ENCODE measurements around the gene NUP42.

NUP42 gene

DNA sequence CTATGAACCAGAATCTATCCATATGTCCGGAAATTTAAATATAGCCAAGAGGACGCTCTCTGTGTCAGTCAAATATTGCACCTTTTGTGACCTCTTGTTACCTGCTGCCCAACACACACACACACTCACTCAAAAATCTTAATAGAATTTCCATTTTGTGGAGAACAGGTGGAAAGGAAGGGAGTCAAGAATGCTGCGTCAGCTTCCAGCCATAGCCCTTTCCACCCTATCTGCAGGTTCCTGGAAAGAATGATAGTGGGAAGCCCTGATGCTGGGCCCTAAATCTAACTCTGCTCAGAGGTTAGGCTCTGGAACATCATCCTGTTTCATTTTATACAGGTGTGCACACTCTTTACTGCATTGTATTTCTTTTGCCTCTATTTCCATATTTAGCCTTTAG lies 55.2 kb downstream of the NUP42 start:
- no peak for DNase-seq

DNA sequence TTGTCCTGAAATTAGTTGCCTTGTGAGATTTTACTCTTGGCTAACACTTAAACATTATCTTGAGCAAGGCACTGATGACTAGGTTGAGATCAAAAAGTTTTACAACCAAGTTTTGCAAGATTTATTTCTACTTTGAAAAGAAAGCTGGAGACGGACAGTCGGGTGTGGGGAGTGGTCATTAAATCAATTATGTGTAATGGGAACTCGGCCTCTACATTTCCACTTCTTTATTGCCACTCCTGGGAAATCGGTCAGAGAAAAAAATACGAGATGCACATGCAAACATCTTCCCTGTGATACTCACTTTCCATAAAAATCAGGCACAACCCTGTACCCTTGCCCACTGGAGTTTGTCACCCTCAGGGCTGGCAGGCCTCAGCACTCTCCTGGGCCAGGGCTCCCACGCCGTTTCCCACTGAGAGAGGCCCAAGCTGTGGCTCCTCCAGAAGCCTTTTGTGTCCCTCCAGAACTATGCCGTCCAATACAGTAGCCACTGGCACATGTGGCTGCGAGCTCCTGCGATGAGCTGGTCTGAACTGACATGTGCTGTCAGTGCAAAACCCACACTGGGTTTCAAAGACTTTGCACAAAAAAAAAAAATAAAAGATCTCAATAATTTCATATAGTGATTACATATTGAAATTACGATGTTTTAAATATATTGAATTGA lies 57.3 kb downstream of the NUP42 start:
- no peak for DNase-seq

DNA sequence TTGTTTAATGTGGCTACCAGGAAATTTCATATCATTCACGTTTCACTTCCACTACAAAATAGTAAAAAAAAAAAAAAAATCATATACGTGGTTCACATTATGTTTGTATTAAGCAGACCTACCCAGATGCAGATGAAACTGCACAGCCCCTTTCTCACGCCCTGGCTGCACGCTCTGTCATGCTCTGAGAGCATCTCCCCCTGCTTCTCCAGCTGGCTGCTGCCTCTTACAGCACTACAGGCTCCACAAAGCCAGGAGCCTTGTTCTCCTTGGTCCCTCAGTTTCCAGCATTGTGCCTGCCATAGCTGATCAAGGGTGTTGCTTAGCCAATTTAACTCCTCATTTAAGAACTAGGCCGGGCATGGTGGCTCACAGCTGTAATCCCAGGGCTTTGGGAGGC lies 57.9 kb downstream of the NUP42 start:
- no peak for DNase-seq

DNA sequence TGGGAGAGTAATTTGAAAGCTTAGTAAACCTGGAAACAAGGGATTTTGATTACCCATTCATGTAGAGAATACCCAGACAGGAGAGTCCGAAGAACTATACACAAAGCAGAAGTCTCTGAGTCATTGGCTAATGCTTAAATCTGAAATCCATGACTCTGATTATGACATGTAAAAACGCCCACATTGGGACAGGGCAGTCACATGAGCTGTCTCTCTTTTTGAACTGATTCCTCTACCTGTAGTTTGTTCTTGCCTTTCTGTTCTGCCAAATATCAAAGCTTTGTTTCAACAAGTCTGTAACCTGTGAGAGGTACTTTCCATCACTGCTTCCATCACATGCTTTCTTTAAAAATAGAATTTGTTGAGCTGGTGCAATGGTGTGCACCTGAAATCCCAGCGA lies 60.5 kb downstream of the NUP42 start:
- DNase-seq, result no peak

DNA sequence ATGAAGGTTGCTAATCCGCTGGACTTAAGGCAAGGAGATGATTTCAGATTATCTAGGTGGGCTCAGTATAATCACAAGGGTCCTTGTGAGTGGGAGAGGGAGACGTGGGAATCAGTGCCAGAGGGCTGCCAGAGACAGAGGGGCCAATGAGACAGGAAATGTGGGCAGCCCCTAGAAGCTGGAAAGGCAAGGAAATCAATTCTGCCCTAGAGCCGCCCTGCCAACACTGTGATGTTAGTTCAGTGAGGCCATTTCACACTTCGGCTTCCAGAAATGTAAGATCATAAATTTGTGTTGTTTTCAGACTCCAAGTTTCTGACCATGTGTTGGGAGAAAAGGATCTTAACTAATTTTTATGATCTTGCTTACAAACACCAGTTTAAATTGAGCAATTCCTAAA lies 61.1 kb downstream of the NUP42 start:
- no peak for DNase-seq

DNA sequence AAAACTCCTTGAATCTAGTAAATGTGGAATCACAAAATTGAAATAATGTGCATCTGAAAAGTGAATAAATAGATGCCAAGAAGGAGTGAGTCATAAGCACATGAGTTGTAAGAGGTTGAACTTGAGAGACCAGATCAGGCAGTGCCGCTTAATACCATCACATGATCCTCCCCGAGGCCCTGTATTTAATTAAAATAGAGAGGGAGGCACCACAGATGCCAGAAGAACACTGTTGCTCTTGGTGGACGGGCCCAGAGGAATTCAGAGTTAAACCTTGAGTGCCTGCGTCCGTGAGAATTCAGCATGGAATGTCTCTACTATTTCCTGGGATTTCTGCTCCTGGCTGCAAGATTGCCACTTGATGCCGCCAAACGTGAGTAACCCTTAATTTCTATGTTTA lies 64.7 kb downstream of the NUP42 start, which contains the start of gene GPNMB:
Gene GPNMB (plus strand): TSS at position 221 of the 400 bp plus-strand sequence. CDS start 83 bp downstream, at position 304.
- DNase-seq, result no peak

DNA sequence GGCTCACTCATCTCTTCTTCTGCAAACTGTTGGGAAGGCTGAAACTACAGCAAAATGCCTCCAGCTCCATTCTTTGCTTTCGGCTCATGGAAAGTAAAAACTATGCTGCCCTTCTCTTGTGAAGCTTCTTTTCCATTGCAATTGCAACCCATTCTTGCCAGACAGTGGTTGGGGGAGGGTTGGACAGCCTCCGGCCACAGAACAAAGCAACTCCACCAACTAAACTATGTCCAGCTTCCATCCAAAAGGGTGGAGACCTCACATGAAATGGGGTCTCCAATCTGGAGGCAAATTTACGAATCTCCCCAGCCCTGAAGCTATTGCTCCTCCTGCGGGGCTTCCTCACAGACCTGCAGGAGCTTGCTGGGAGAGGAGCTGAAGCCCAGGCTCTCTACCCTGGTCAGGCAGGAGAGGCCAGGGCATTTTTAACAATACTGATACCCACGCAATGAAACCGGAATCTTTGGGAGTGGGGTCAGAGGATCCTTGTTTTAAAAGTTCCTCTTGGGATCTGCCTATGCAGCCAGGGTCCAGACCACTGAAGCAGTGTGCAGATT lies 65.3 kb downstream of the NUP42 start:
- DNase-seq, result no peak

DNA sequence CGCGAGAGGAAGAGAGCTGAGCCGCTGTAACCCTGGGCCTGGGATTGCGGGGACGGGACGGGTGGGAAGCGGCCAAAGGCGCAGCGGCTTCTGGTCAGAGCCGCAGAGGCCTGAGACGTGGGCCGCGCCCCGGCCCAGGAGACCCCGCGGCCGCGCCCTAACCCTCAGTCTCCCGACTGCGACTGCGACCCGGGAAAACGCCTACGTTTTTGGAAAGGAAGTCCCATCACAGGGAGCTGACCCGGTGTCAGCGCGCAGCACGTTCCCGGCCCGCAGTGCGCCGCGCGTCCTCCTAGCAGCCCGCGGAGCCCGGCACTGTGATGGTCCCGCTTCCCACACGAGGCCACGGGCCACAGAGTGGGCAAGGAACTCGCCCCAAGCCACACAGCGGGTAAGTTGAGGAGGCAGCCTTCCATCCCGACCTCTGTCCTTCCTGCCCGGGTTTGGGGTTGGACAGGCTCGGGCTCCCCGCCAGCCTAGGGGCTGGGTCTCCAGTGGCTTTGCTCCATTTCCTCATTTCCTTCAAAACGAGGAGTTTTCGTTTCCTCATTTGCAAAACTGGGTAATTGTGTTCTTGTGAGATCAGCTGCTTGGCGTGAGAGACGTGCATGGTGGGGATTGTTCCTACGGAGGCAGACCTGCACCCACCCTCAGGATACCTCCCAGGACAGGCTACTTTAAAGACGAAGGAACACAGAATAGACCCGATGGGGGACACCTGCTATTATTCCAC lies 65.9 kb downstream of the NUP42 start:
- no peak for DNase-seq

DNA sequence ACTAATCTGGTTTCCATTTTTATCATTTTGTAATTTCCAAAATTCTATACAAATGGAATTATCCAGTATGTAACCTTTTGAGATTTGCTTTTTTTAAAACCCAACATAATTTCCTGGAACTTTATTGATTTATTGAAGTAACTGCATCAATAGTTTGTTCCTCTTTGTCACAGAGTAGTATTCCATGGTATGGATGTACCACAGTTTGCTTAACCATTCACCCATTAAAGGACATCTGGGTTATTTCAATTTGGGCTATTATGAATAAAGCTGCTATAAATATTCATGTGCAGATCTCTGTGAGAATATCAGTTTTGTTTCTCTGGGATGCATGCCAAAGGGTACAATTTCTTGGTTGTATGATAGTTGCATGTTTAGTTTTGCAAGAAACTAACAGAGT lies 67.6 kb downstream of the NUP42 start:
- no peak for DNase-seq

All from NCI-H446 treated with DMSO at 0.1 percent for 48 hours (cell line).